Smooth muscle cell (in vitro differentiated cells): ENCODE measurements around the gene SMURF2. TPM values are rescaled to one million over a fixed set of nuclear protein-coding genes. Genes with fewer than 3 reads are reported as not detected.

Experiments
- DNase-seq: peaks from one replicate; lab custom pipeline; 2025; ENCODE audit not compliant: unreplicated experiment; lab: John Stamatoyannopoulos, UW
- H2AFZ ChIP-seq: fragments of 200-600 bp; sonication (generic); 2 replicates; pipeline ENCODE4 v1.6.0; 2016; ENCODE audit warnings: antibody characterized with exemption, low read depth, mild to moderate bottlenecking
- H3F3A ChIP-seq: fragments of 200-600 bp; sonication (generic); 2 replicates; pipeline ENCODE4 v1.6.0; 2017; ENCODE audit warnings: antibody characterized with exemption, low read depth
- H3K27ac ChIP-seq: fragments of 200-600 bp; sonication (generic); 2 replicates; pipeline ENCODE4 v1.5.1; 2016; ENCODE audit warnings: low read depth, mild to moderate bottlenecking
- H3K27me3 ChIP-seq: fragments of 200-600 bp; sonication (generic); 2 replicates; pipeline ENCODE4 v1.6.1; 2016; ENCODE audit warnings: low read depth, mild to moderate bottlenecking
- H3K36me3 ChIP-seq: fragments of 200-600 bp; sonication (generic); 2 replicates; pipeline ENCODE4 v1.5.1; 2016; ENCODE audit warnings: low read depth
- H3K4me1 ChIP-seq: fragments of 200-600 bp; sonication (generic); 2 replicates; pipeline ENCODE4 v1.5.1; 2016; ENCODE audit warnings: low read depth
- H3K4me2 ChIP-seq: fragments of 200-600 bp; sonication (generic); 2 replicates; pipeline ENCODE4 v1.6.0; 2016; ENCODE audit warnings: mild to moderate bottlenecking
- H3K4me3 ChIP-seq: fragments of 200-600 bp; sonication (generic); 2 replicates; pipeline ENCODE4 v1.5.1; 2016; ENCODE audit warnings: mild to moderate bottlenecking
- H3K79me2 ChIP-seq: fragments of 200-600 bp; sonication (generic); 2 replicates; pipeline ENCODE4 v1.6.0; 2016; ENCODE audit warnings: low read depth, mild to moderate bottlenecking
- H3K9ac ChIP-seq: fragments of 200-600 bp; sonication (generic); 2 replicates; pipeline ENCODE4 v1.6.0; 2016; ENCODE audit warnings: low read depth
- H3K9me3 ChIP-seq: fragments of 200-600 bp; sonication (generic); replicated peaks from 2 replicates; pipeline ENCODE4 v1.5.1; 2016; ENCODE audit warnings: low read depth
- H4K20me1 ChIP-seq: fragments of 200-600 bp; sonication (generic); 2 replicates; pipeline ENCODE4 v1.6.0; 2016; ENCODE audit warnings: low read depth
- WGBS: methylation state at CpG from one replicate; pipeline ENCODE4 v1.1.7; 2016; ENCODE audit warnings: low lambda C conversion rate; 5-methylcytosine and 5-hydroxymethylcytosine counted together
- microRNA-seq: library from miRNA; unstranded; fragments of <30 nt; microRNA quantifications from one replicate; pipeline ENCODE4, GENCODE V29; 2016; ENCODE audit warnings: borderline number of aligned reads
- polyA plus RNA-seq: library from polyadenylated mRNA; unstranded; fragments of >200 nt; fragmentation: Nextera tagmentation; extraction: Ambion mirVana; gene quantifications from 2 replicates; pipeline ENCODE4 v1.2.1, GENCODE V29; 2016
- small RNA-seq: library from RNA; depleted of rRNA; stranded (forward); fragments of <200 nt; gene quantifications from one replicate; pipeline ENCODE3, GENCODE V24; 2014
- total RNA-seq: library from RNA; depleted of rRNA; stranded (reverse); fragments of >200 nt; gene quantifications from 2 replicates; pipeline ENCODE4 v1.2.3, GENCODE V29; 2014
- TF ChIP-seq, protein P1 (sequence below): fragments of 200-600 bp; sonication (generic); IDR thresholded peaks from 2 replicates; pipeline ENCODE4 v1.5.1; 2017; ENCODE audit warnings: borderline replicate concordance, mild to moderate bottlenecking, antibody characterized with exemption; ENCODE audit not compliant: insufficient read depth, poor library complexity, severe bottlenecking

The SMURF2 gene
- total and polyA plus RNA-seq, 2 experiments from 2014 or later, result 38.9 to 91.2 TPM

DNA sequence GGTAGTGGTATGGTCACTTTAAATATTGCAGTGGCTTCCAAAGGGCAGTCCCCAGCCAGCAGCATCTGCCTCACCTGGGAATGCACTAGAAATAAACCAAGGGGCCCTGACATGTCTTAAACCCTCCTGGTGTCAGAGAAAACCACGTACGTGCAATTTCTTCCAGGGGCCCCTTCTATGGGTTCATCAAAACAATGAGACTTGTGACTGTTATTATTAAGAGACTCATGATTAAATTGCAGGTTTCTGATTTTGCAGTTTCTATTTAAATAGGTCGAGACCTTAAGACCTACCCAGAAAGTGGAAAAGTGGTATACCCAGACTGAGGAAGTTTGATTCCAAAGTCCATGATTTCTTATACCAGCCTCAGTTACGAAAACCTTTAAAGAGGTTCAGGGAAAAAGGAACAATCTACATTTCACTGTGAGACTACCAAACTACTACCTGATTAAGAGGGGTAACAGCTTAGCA is 164.5 kb downstream of the SMURF2 start:
- Histone ChIP-seq H3K36me3 (peaks cover 37% of the 10 kb centered on the region), H3K4me3 (peak overlapping the region; percentile 54), H3K27ac (peak overlapping the region; percentile 99), H3F3A (peaks cover 47% of the 10 kb centered on the region), H3K79me2 (peaks cover 46% of the 10 kb centered on the region), H3K4me2 (peak overlapping the region; percentile 82), H4K20me1 (peaks cover 47% of the 10 kb centered on the region), H2AFZ (no peak overlapping the region), H3K27me3 (no peaks in the 10 kb centered on the region), H3K9me3 (no peaks in the 10 kb centered on the region), H3K9ac (peak overlapping the region; percentile 70), H3K4me1 (peaks cover 20% of the 10 kb centered on the region)
- WGBS, result 59% methylated on average over 4 of the region's 4 CpGs
- TF ChIP-seq, protein P1, sequence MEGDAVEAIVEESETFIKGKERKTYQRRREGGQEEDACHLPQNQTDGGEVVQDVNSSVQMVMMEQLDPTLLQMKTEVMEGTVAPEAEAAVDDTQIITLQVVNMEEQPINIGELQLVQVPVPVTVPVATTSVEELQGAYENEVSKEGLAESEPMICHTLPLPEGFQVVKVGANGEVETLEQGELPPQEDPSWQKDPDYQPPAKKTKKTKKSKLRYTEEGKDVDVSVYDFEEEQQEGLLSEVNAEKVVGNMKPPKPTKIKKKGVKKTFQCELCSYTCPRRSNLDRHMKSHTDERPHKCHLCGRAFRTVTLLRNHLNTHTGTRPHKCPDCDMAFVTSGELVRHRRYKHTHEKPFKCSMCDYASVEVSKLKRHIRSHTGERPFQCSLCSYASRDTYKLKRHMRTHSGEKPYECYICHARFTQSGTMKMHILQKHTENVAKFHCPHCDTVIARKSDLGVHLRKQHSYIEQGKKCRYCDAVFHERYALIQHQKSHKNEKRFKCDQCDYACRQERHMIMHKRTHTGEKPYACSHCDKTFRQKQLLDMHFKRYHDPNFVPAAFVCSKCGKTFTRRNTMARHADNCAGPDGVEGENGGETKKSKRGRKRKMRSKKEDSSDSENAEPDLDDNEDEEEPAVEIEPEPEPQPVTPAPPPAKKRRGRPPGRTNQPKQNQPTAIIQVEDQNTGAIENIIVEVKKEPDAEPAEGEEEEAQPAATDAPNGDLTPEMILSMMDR, result peak; percentile 1
- no peak for DNase-seq

DNA sequence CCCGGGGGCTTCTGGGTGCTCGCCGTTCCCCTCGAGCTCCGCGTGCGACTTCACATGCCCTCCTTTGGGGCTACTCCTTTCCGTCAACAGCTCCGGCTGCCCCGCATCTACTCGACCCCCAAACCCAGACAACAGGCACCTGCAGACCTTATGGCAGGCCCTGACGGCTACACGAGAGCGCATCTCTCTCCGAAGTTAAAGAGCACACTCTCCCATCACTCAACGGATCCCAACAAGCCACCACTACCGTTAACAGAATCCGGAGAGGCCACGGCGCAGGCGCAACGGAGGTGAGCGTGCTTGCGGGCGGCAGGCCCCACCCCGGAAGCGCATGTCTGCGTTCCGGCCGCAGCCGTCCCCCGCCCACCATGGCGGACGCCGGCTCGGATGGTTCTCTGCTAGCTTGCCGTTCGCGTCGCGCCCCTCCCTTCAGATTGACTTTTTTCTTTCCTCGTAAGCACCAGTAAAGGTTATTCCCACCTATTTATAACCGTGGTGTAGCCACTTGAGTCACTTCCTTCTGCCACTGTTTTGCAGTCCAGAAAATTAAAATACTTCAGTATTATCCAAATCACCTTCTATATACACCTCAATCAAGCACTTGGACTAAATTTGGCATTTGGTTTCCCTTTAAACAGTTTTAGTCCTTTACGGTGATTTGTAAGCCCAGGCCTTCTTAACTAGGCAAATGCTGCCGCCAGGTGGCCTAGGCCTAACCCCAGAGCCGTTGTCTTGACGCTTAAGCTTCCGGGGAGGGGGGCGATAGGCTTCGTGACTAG is 165.1 kb downstream of the SMURF2 start, which contains the start of gene POLG2:
POLG2 (minus strand) TSS at position 269 of the 779 bp plus-strand sequence; CDS start at position 183, 86 bp downstream.
- Histone ChIP-seq H3F3A (peaks cover 41% of the 10 kb centered on the region), H3K9ac (peak within 1 kb of the TSS; percentile 70), H3K4me1 (peaks cover 17% of the 10 kb centered on the region), H3K27me3 (no peaks in the 10 kb centered on the region), H3K4me2 (peak within 1 kb of the TSS; percentile 82), H3K27ac (peak within 1 kb of the TSS; percentile 99), H3K79me2 (peaks cover 40% of the 10 kb centered on the region), H4K20me1 (peaks cover 41% of the 10 kb centered on the region), H3K36me3 (peaks cover 30% of the 10 kb centered on the region), H3K4me3 (peak within 1 kb of the TSS; percentile 54), H3K9me3 (no peaks in the 10 kb centered on the region), H2AFZ (no peak within 1 kb of the TSS)
- 2% methylated on average over 50 of the region's 50 CpGs for WGBS
- DNase-seq, result peak; percentile 71
- TF ChIP-seq, protein P1, result peak; percentile 43

DNA sequence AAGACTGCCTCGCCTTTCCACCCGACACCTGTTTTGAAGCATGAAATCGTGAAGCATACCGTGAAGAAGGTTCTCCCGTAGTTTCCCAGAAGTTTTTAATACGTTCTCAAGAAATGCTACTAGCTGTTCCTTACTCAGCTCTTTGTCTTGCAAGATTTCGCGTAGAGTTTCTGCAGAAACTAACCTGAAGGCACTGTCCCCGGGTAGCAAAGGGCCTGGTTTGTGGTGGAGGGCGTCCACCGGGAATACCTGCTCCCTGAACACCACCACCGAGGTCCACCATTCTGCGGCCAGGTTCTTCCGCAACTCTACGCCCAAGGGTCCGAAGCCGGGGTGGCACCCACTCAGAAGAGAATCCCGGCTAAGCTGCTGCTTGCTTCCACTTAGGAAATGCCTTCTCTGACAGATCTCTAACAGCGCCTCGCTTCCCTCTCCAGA is 165.7 kb downstream of the SMURF2 start:
- Histone ChIP-seq H3K4me1 (peaks cover 17% of the 10 kb centered on the region), H3K79me2 (peaks cover 34% of the 10 kb centered on the region), H3K9me3 (no peaks in the 10 kb centered on the region), H3K4me3 (peak overlapping the region; percentile 54), H3K9ac (peak overlapping the region; percentile 28), H4K20me1 (peaks cover 35% of the 10 kb centered on the region), H3K27ac (peak overlapping the region; percentile 99), H3K36me3 (peaks cover 24% of the 10 kb centered on the region), H3K4me2 (peak overlapping the region; percentile 82), H2AFZ (no peak overlapping the region), H3K27me3 (no peaks in the 10 kb centered on the region), H3F3A (peaks cover 35% of the 10 kb centered on the region)
- no peak for DNase-seq
- TF ChIP-seq, protein P1, result no peak
- WGBS, result 3% methylated on average over 20 of the region's 20 CpGs

Small RNA genes lying within 50 kb of the gene (microRNA-seq; reads per million reads assigned to microRNA genes)
- gene MIR3064 (18.7 reads per million, percentile 25 among the genes with 10 or more reads in this experiment), gene MIR5047 (not detected)

Small RNA genes lying within 50 kb of the gene (small RNA-seq; reads per million reads assigned to genes)
- 0.34 reads per million, percentile 9 among the genes with 10 or more reads in this experiment for gene AC009994.1

Other genes with a start within 250 kb of the SMURF2 start
- not detected in 2 replicates for gene MILR1, start 213.2 kb downstream of the SMURF2 start, total RNA-seq
- gene MILR1, start 213.2 kb downstream of the SMURF2 start, polyA plus RNA-seq, result not detected in 2 replicates
- gene POLG2, start 165.3 kb downstream of the SMURF2 start, total RNA-seq, result 8.2 and 22.6 TPM in 2 replicates
- 8.0 and 11.8 TPM in 2 replicates for gene POLG2, start 165.3 kb downstream of the SMURF2 start, polyA plus RNA-seq
- 679 and 752 TPM in 2 replicates for gene DDX5, start 156.0 kb downstream of the SMURF2 start, total RNA-seq
- gene DDX5, start 156.0 kb downstream of the SMURF2 start, polyA plus RNA-seq, result 446 and 533 TPM in 2 replicates
- gene CEP95, start 155.3 kb downstream of the SMURF2 start, total RNA-seq, result 55.4 and 59.5 TPM in 2 replicates
- gene CEP95, start 155.3 kb downstream of the SMURF2 start, polyA plus RNA-seq, result 21.3 and 35.6 TPM in 2 replicates